ENCODE data around the gene MOXD1.

DNA sequence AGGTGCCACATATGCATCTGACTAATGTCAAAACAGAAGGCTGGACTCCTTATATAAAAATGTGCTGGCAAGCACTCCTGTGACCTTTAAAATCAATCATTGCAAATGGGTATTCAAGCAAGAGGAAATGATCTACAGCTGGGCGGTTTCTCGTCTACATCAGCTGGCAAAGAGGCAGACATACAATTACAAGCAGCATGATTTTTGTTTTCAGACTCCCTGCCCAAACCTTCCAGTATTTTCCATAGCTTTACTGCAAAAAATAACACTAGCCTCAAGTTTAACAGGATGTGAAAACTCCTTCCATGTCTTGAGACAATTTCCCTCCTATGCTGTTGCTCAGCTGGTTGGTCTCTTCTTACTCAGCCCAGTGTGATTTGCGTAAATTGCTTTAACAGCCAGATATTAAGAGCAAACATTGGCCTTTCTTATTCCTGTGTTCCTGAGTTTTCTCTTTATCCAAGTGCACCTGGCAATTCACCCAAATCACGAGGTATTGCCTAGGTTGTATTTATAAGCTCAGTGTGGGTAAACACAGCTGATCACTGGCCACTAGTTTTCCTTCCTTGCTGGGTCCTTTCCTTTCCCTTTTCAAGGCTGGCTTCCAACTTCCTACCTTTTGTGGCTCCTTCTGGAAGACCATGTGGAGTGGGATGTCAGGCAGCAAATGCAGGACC, 130.4 kb downstream of the MOXD1 start:
- TF ChIP-seq, protein P1, sequence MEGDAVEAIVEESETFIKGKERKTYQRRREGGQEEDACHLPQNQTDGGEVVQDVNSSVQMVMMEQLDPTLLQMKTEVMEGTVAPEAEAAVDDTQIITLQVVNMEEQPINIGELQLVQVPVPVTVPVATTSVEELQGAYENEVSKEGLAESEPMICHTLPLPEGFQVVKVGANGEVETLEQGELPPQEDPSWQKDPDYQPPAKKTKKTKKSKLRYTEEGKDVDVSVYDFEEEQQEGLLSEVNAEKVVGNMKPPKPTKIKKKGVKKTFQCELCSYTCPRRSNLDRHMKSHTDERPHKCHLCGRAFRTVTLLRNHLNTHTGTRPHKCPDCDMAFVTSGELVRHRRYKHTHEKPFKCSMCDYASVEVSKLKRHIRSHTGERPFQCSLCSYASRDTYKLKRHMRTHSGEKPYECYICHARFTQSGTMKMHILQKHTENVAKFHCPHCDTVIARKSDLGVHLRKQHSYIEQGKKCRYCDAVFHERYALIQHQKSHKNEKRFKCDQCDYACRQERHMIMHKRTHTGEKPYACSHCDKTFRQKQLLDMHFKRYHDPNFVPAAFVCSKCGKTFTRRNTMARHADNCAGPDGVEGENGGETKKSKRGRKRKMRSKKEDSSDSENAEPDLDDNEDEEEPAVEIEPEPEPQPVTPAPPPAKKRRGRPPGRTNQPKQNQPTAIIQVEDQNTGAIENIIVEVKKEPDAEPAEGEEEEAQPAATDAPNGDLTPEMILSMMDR (IDR thresholded peaks at IDR 0.05) = no peak
- TF ChIP-seq POLR2A (IDR thresholded peaks at IDR 0.05) = no peak
- TF ChIP-seq POLR2AphosphoS5 (IDR thresholded peaks at IDR 0.05; ENCODE audit: insufficient read depth in 1 of 2, low read depth in 1 of 2) = no peak

Data from vagina (tissue), 2 donors.